Smooth muscle cell (in vitro differentiated cells): ENCODE measurements around the gene PAX8. TPM values are rescaled to one million over a fixed set of nuclear protein-coding genes. Genes with fewer than 3 reads are reported as not detected.

Source experiments
- DNase-seq: peaks from one replicate; lab custom pipeline; 2025; ENCODE audit not compliant: unreplicated experiment; lab: John Stamatoyannopoulos, UW
- H2AFZ ChIP-seq: fragments of 200-600 bp; sonication (generic); 2 replicates; pipeline ENCODE4 v1.6.0; 2016; ENCODE audit warnings: antibody characterized with exemption, low read depth, mild to moderate bottlenecking
- H3F3A ChIP-seq: fragments of 200-600 bp; sonication (generic); 2 replicates; pipeline ENCODE4 v1.6.0; 2017; ENCODE audit warnings: antibody characterized with exemption, low read depth
- H3K27ac ChIP-seq: fragments of 200-600 bp; sonication (generic); 2 replicates; pipeline ENCODE4 v1.5.1; 2016; ENCODE audit warnings: low read depth, mild to moderate bottlenecking
- H3K27me3 ChIP-seq: fragments of 200-600 bp; sonication (generic); 2 replicates; pipeline ENCODE4 v1.6.1; 2016; ENCODE audit warnings: low read depth, mild to moderate bottlenecking
- H3K36me3 ChIP-seq: fragments of 200-600 bp; sonication (generic); 2 replicates; pipeline ENCODE4 v1.5.1; 2016; ENCODE audit warnings: low read depth
- H3K4me1 ChIP-seq: fragments of 200-600 bp; sonication (generic); 2 replicates; pipeline ENCODE4 v1.5.1; 2016; ENCODE audit warnings: low read depth
- H3K4me2 ChIP-seq: fragments of 200-600 bp; sonication (generic); 2 replicates; pipeline ENCODE4 v1.6.0; 2016; ENCODE audit warnings: mild to moderate bottlenecking
- H3K4me3 ChIP-seq: fragments of 200-600 bp; sonication (generic); 2 replicates; pipeline ENCODE4 v1.5.1; 2016; ENCODE audit warnings: mild to moderate bottlenecking
- H3K79me2 ChIP-seq: fragments of 200-600 bp; sonication (generic); 2 replicates; pipeline ENCODE4 v1.6.0; 2016; ENCODE audit warnings: low read depth, mild to moderate bottlenecking
- H3K9ac ChIP-seq: fragments of 200-600 bp; sonication (generic); 2 replicates; pipeline ENCODE4 v1.6.0; 2016; ENCODE audit warnings: low read depth
- H3K9me3 ChIP-seq: fragments of 200-600 bp; sonication (generic); replicated peaks from 2 replicates; pipeline ENCODE4 v1.5.1; 2016; ENCODE audit warnings: low read depth
- H4K20me1 ChIP-seq: fragments of 200-600 bp; sonication (generic); 2 replicates; pipeline ENCODE4 v1.6.0; 2016; ENCODE audit warnings: low read depth
- CTCF ChIP-seq: fragments of 200-600 bp; sonication (generic); IDR thresholded peaks from 2 replicates; pipeline ENCODE4 v1.5.1; 2017; ENCODE audit warnings: borderline replicate concordance, mild to moderate bottlenecking, antibody characterized with exemption; ENCODE audit not compliant: insufficient read depth, poor library complexity, severe bottlenecking
- WGBS: methylation state at CpG from one replicate; pipeline ENCODE4 v1.1.7; 2016; ENCODE audit warnings: low lambda C conversion rate; 5-methylcytosine and 5-hydroxymethylcytosine counted together
- polyA plus RNA-seq: library from polyadenylated mRNA; unstranded; fragments of >200 nt; fragmentation: Nextera tagmentation; extraction: Ambion mirVana; gene quantifications from 2 replicates; pipeline ENCODE4 v1.2.1, GENCODE V29; 2016
- total RNA-seq: library from RNA; depleted of rRNA; stranded (reverse); fragments of >200 nt; gene quantifications from 2 replicates; pipeline ENCODE4 v1.2.3, GENCODE V29; 2014

PAX8 gene
- total and polyA plus RNA-seq, 2 experiments from 2014 or later, result not detected

- TF ChIP-seq CTCF, result no peak
- Histone ChIP-seq H3K27ac (no peak overlapping the region), H2AFZ (no peak overlapping the region), H3K4me3 (no peak overlapping the region), H3K36me3 (no peaks in the 10 kb centered on the region), H4K20me1 (no peaks in the 10 kb centered on the region), H3K79me2 (no peaks in the 10 kb centered on the region), H3K27me3 (no peaks in the 10 kb centered on the region), H3K4me1 (no peaks in the 10 kb centered on the region), H3F3A (no peaks in the 10 kb centered on the region), H3K4me2 (no peak overlapping the region), H3K9ac (no peak overlapping the region), H3K9me3 (no peaks in the 10 kb centered on the region)
- WGBS, result 85% methylated on average over 8 of the region's 8 CpGs
- DNase-seq, result no peak
These were observed 94.0 kb downstream of the PAX8 start for GRCh38 chr2:113184531-113185230.

GRCh38 chr2:113183703-113184102 is 95.0 kb downstream of the PAX8 start:
- no peak overlapping the region for H3K27ac ChIP-seq
- H3K4me3 ChIP-seq, result no peak overlapping the region
- DNase-seq, result no peak
- no peaks in the 10 kb centered on the region for H3K4me1 ChIP-seq
- H2AFZ ChIP-seq, result no peak overlapping the region
- no peaks in the 10 kb centered on the region for H3K9me3 ChIP-seq
- H3K27me3 ChIP-seq, result no peaks in the 10 kb centered on the region
- no peak overlapping the region for H3K4me2 ChIP-seq
- no peaks in the 10 kb centered on the region for H4K20me1 ChIP-seq
- no peaks in the 10 kb centered on the region for H3K79me2 ChIP-seq
- no peak overlapping the region for H3K9ac ChIP-seq
- TF ChIP-seq CTCF, result no peak
- H3F3A ChIP-seq, result no peaks in the 10 kb centered on the region
- 79% methylated on average over 2 of the region's 2 CpGs for WGBS
- no peaks in the 10 kb centered on the region for H3K36me3 ChIP-seq

GRCh38 chr2:113183264-113183663 is 95.5 kb downstream of the PAX8 start:
- H3K9ac ChIP-seq, result no peak overlapping the region
- TF ChIP-seq CTCF, result no peak
- H3F3A ChIP-seq, result no peaks in the 10 kb centered on the region
- no peak overlapping the region for H3K27ac ChIP-seq
- H3K36me3 ChIP-seq, result no peaks in the 10 kb centered on the region
- H2AFZ ChIP-seq, result no peak overlapping the region
- no peak overlapping the region for H3K4me3 ChIP-seq
- H3K79me2 ChIP-seq, result no peaks in the 10 kb centered on the region
- H3K4me2 ChIP-seq, result no peak overlapping the region
- H3K4me1 ChIP-seq, result no peaks in the 10 kb centered on the region
- no peaks in the 10 kb centered on the region for H4K20me1 ChIP-seq
- H3K9me3 ChIP-seq, result no peaks in the 10 kb centered on the region
- no peaks in the 10 kb centered on the region for H3K27me3 ChIP-seq
- WGBS, result 92% methylated on average over 8 of the region's 8 CpGs
- DNase-seq, result no peak
